ENCODE measurements around the gene CIAO2B.

CIAO2B gene

GRCh38 chr16:66894055-66894454 lies 40.1 kb downstream of the CIAO2B start:
- FAIRE-seq = no peak
- no peak for DNase-seq (ENCODE audit: insufficient read length, low spot score)

DNA sequence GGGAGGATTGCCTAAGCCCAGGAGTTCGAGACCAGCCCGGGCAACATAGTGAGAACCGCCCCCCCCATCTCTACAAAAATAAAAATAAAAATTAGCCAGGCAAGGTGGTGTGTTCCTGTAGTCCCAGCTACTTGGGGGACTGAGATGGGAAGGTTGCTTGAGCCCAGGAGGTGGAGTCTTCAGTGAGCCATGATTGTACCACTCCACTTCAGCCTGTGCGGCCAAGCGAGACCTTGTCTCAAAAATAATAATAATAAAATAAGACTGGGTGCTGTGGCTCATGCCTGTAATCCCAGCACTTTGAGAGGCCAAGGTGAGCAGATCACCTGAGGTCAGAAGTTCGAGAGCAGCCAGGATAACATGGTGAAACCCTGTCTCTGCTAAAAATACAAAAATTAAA lies 42.4 kb downstream of the CIAO2B start:
- FAIRE-seq (no peak), DNase-seq (ENCODE audit: insufficient read length, low spot score) (no peak)

DNA sequence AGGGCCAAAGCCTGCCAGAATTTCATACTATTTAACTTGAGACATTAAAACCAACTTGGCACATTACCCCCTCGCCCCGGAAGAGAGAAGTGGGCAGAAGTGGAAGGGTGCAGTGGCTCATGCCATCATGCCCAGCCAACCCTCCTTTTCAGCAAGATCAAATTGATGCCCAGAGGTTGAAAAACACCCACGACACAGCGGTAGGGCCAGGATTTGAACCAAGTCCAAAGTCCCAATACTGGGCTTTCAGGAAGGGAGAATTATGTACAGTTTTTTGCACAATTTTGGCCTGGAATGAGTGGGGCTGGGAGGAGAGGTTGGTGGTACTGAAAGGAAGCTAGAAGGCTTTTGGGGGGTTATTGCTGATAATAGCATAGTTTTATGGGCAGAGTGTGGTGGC lies 42.8 kb downstream of the CIAO2B start:
- FAIRE-seq (no peak), DNase-seq (ENCODE audit: insufficient read length, low spot score) (no peak)

GRCh38 chr16:66890799-66891198 lies 43.4 kb downstream of the CIAO2B start:
- DNase-seq (ENCODE audit: insufficient read length, low spot score) (no peak), FAIRE-seq (no peak)

GRCh38 chr16:66889622-66890021 lies 44.6 kb downstream of the CIAO2B start:
- FAIRE-seq = no peak
- no peak for DNase-seq (ENCODE audit: insufficient read length, low spot score)

GRCh38 chr16:66888647-66889615 lies 45.3 kb downstream of the CIAO2B start:
- DNase-seq (ENCODE audit: insufficient read length, low spot score) (no peak), FAIRE-seq (no peak)

DNA sequence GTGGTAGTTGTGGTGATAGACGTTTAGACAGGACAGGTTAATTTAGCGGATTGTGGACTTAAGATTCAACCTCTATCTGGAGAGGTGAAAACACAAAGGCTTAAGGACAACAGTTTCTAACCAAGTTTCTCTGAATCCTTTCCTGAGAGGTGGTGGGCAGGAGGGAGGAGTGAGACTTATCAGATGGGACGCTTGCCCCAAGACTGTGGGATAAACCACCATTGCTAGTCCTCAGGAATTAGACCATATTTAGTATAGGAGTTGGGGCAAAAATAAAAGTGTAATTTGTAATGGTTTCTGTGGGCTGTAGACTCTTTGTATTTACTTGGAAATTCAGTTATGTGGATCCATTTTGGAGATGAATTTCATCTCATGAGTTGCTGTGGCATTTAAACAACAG lies 47.3 kb downstream of the CIAO2B start:
- DNase-seq (ENCODE audit: insufficient read length, low spot score) (no peak), FAIRE-seq (no peak)

DNA sequence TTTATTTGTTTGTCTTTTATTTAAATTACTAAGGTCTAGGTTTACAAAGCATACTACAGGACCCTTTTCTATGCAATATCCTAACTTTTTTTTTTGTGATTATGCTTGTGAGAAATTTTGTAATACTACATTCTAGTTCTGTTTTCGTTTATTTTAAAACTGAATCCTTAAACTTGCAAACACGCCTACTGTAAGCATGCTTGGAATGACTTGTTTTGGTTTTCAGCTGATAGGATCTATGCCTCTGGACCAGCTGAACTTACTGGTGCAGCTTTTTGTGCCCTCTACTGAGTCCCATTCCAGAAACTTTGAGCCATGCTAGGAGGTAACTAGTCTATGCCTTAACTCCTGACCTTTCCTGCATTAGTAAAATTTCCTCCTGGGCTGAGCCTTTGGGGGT lies 47.9 kb downstream of the CIAO2B start:
- FAIRE-seq (no peak), DNase-seq (ENCODE audit: insufficient read length, low spot score) (no peak)

- FAIRE-seq (no peak), DNase-seq (ENCODE audit: insufficient read length, low spot score) (no peak)
Measured at GRCh38 chr16:66885491-66885890, 48.7 kb downstream of the CIAO2B start.

DNA sequence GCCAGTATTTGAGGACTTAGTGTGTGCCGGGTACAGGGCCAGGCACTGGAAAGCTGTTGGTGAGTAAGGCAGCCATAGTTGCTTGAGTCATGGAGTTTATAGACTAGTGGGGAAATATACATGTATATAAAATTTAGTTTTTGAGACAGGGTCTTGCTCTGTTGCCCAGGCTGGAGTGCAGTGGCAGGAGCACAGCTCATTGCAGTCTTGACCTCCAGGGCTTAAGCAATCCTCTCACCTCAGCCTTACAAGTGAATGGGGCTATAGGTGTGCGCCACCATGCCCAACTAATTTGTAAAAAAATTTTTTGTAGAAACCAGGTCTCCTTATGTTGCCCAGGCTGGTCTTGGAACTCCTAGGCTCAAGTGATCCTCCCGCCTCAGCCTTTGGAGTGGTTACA lies 51.5 kb downstream of the CIAO2B start:
- no peak for FAIRE-seq
- no peak for DNase-seq (ENCODE audit: insufficient read length, low spot score)
